Astrocyte (in vitro differentiated cells and primary cell): ENCODE data around the gene ZNF362. TPM values are rescaled to one million over a fixed set of nuclear protein-coding genes. Genes with fewer than 3 reads are reported as not detected.

Experiments used
- DNase-seq: peaks from one replicate; pipeline ENCODE4 v3.0.0-alpha.2; 2010; ENCODE audit warnings: low read depth
- FAIRE-seq: peaks from 2 replicates; lab custom pipeline; 2011; peaks lifted over from hg19 to GRCh38; lab: Jason Lieb, UNC
- H2AFZ ChIP-seq: 2 replicates; pipeline ENCODE4 v1.6.0; 2012; ENCODE audit warnings: low read depth, low read length, inconsistent platforms
- H3K27ac ChIP-seq: 2 replicates; pipeline ENCODE4 v1.5.1; 2011; ENCODE audit warnings: low read depth, low read length, inconsistent platforms
- H3K27me3 ChIP-seq: 2 replicates; pipeline ENCODE4 v1.6.0; 2011; ENCODE audit warnings: low read length, inconsistent platforms; ENCODE audit not compliant: insufficient read depth
- H3K36me3 ChIP-seq: 2 replicates; pipeline ENCODE4 v1.5.1; 2011; ENCODE audit warnings: low read length, inconsistent platforms; ENCODE audit not compliant: insufficient read depth
- H3K4me1 ChIP-seq: 2 replicates; pipeline ENCODE4 v1.5.1; 2011; ENCODE audit warnings: low read length, inconsistent platforms; ENCODE audit not compliant: insufficient read depth
- H3K4me2 ChIP-seq: 2 replicates; pipeline ENCODE4 v1.6.0; 2012; ENCODE audit warnings: low read length, inconsistent platforms
- H3K4me3 ChIP-seq: 2 replicates; pipeline ENCODE4 v1.5.1; 2011; ENCODE audit warnings: low read depth, mild to moderate bottlenecking, low read length, inconsistent platforms; ENCODE audit not compliant: insufficient read depth
- H3K79me2 ChIP-seq: 2 replicates; pipeline ENCODE4 v1.6.0; 2012; ENCODE audit warnings: mild to moderate bottlenecking, low read length, inconsistent platforms; ENCODE audit not compliant: insufficient read depth
- H3K9ac ChIP-seq: 2 replicates; pipeline ENCODE4 v1.6.0; 2012; ENCODE audit warnings: mild to moderate bottlenecking, low read length, inconsistent platforms
- H3K9me3 ChIP-seq: 2 replicates; pipeline ENCODE4 v1.5.1; 2012; ENCODE audit warnings: low read depth, mild to moderate bottlenecking, low read length, inconsistent platforms; ENCODE audit not compliant: insufficient read depth
- H4K20me1 ChIP-seq: 2 replicates; pipeline ENCODE4 v1.6.0; 2012; ENCODE audit warnings: low read length, inconsistent platforms; ENCODE audit not compliant: insufficient read depth
- H3K27ac Mint-ChIP-seq: one replicate; pipeline ENCODE4 v1.8.0; 2021; ENCODE audit warnings: mild to moderate bottlenecking, mixed read lengths; ENCODE audit not compliant: unreplicated experiment
- H3K27me3 Mint-ChIP-seq: one replicate; pipeline ENCODE4 v1.8.0; 2021; ENCODE audit warnings: low read depth, mixed read lengths; ENCODE audit not compliant: unreplicated experiment
- H3K36me3 Mint-ChIP-seq: one replicate; pipeline ENCODE4 v1.8.0; 2021; ENCODE audit warnings: low read depth, mixed read lengths; ENCODE audit not compliant: unreplicated experiment
- H3K4me1 Mint-ChIP-seq: one replicate; pipeline ENCODE4 v1.8.0; 2021; ENCODE audit warnings: low read depth, mixed read lengths; ENCODE audit not compliant: unreplicated experiment
- H3K4me3 Mint-ChIP-seq: one replicate; pipeline ENCODE4 v1.8.0; 2021; ENCODE audit warnings: mild to moderate bottlenecking, moderate library complexity, mixed read lengths; ENCODE audit not compliant: unreplicated experiment
- H3K9me3 Mint-ChIP-seq: one replicate; pipeline ENCODE4 v1.8.0; 2021; ENCODE audit warnings: mild to moderate bottlenecking, mixed read lengths; ENCODE audit not compliant: unreplicated experiment
- CTCF ChIP-seq: IDR thresholded peaks from 2 replicates; pipeline ENCODE4 v1.5.1; 2011; ENCODE audit warnings: low read depth, mild to moderate bottlenecking, inconsistent platforms, low read length, moderate library complexity; ENCODE audit not compliant: insufficient read depth
- EZH2 ChIP-seq: IDR thresholded peaks from 2 replicates; pipeline ENCODE4 v1.6.1; 2012; ENCODE audit warnings: mild to moderate bottlenecking, low read length, inconsistent platforms; ENCODE audit not compliant: insufficient read depth
- total RNA-seq: library from RNA; stranded (reverse); gene quantifications from 2 replicates; pipeline ENCODE4 v1.2.1, GENCODE V29; 2021

The ZNF362 gene
- total RNA-seq, 1 donor from 2014 or later, result 38.7 TPM

- Mint-ChIP-seq H3K36me3 (no peaks in the 10 kb centered on the region), H3K27ac (no peak overlapping the region), H3K27me3 (peaks cover 5% of the 10 kb centered on the region), H3K4me3 (no peak overlapping the region), H3K4me1 (peaks cover 10% of the 10 kb centered on the region), H3K9me3 (peaks cover 3% of the 10 kb centered on the region)
- no peak overlapping the region for H3K4me3 ChIP-seq
- peaks cover 3% of the 10 kb centered on the region for H3K9me3 ChIP-seq
- FAIRE-seq, result no peak
- no peaks in the 10 kb centered on the region for H3K36me3 ChIP-seq
- H3K27ac ChIP-seq, result no peak overlapping the region
- H3K79me2 ChIP-seq, result no peaks in the 10 kb centered on the region
- no peak for DNase-seq
- no peak overlapping the region for H3K9ac ChIP-seq
- H3K4me2 ChIP-seq, result no peak overlapping the region
- H4K20me1 ChIP-seq, result no peaks in the 10 kb centered on the region
- H3K27me3 ChIP-seq, result no peaks in the 10 kb centered on the region
- TF ChIP-seq EZH2 (no peak), CTCF (no peak)
- H3K4me1 ChIP-seq, result peaks cover 8% of the 10 kb centered on the region
- H2AFZ ChIP-seq, result no peak overlapping the region
Observed at GRCh38 chr1:33222381-33222780, 33.9 kb upstream of the ZNF362 start.

GRCh38 chr1:33224166-33224707 is 32.1 kb upstream of the ZNF362 start:
- Mint-ChIP-seq H3K4me3 (no peak overlapping the region), H3K4me1 (peaks cover 16% of the 10 kb centered on the region), H3K36me3 (no peaks in the 10 kb centered on the region), H3K9me3 (peaks cover 5% of the 10 kb centered on the region), H3K27ac (no peak overlapping the region), H3K27me3 (peaks cover 20% of the 10 kb centered on the region)
- Histone ChIP-seq H3K4me1 (peaks cover 8% of the 10 kb centered on the region), H3K27ac (no peak overlapping the region), H3K9me3 (peaks cover 3% of the 10 kb centered on the region), H3K4me2 (no peak overlapping the region), H3K79me2 (no peaks in the 10 kb centered on the region), H3K36me3 (no peaks in the 10 kb centered on the region), H2AFZ (no peak overlapping the region), H3K27me3 (no peaks in the 10 kb centered on the region), H3K4me3 (no peak overlapping the region), H4K20me1 (no peaks in the 10 kb centered on the region), H3K9ac (no peak overlapping the region)
- FAIRE-seq, result no peak
- no peak for DNase-seq
- no peak for TF ChIP-seq CTCF
- TF ChIP-seq EZH2, result no peak

GRCh38 chr1:33225586-33225985 is 30.7 kb upstream of the ZNF362 start:
- Histone ChIP-seq H4K20me1 (no peaks in the 10 kb centered on the region), H3K36me3 (no peaks in the 10 kb centered on the region), H3K27me3 (peaks cover 5% of the 10 kb centered on the region), H3K9me3 (peaks cover 3% of the 10 kb centered on the region), H3K4me2 (no peak overlapping the region), H3K4me3 (no peak overlapping the region), H2AFZ (no peak overlapping the region), H3K9ac (no peak overlapping the region), H3K4me1 (no peaks in the 10 kb centered on the region), H3K27ac (no peak overlapping the region), H3K79me2 (no peaks in the 10 kb centered on the region)
- Mint-ChIP-seq H3K4me3 (no peak overlapping the region), H3K27ac (no peak overlapping the region), H3K36me3 (no peaks in the 10 kb centered on the region), H3K4me1 (peaks cover 12% of the 10 kb centered on the region), H3K9me3 (peaks cover 5% of the 10 kb centered on the region), H3K27me3 (peaks cover 20% of the 10 kb centered on the region)
- FAIRE-seq, result no peak
- DNase-seq, result no peak
- no peak for TF ChIP-seq CTCF
- no peak for TF ChIP-seq EZH2
